ENCODE measurements around the gene PHLDB3. TPM values are rescaled to one million over a fixed set of nuclear protein-coding genes. Genes with fewer than 3 reads are reported as not detected.

Gene PHLDB3
- total RNA-seq, 1 donor from 2014 or later, result 13.4 TPM

DNA sequence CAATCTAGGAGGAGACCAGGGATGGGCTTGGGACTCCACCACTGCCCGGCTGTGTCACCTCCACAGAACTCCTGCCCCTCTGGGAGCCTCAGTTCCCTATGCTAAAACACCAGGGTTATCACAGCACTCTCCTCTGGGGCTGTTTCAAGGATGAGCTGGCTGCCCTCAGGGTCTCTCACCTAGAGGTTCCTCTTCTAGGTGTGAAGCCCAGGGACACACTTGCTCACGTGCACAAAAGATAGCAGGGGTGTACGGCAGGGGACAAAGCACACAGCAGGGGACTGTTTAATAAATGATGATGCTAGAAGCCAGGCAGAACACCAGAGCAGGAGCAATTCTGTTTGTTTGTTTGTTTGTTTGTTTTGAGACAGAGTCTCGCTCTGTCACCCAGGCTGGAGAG lies 22.4 kb downstream of the PHLDB3 start:
- H4K20me1 ChIP-seq (ENCODE audit: insufficient read depth, low read length), result no peaks in the 10 kb centered on the region
- no peak overlapping the region for H2AFZ ChIP-seq (ENCODE audit: low read depth, low read length)
- H3K27ac ChIP-seq (ENCODE audit: low read depth, low read length), result no peak overlapping the region
- FAIRE-seq (no peak), DNase-seq (ENCODE audit: low read depth) (no peak)
- Mint-ChIP-seq H3K4me3 (ENCODE audit: unreplicated experiment) (no peak overlapping the region), H3K4me1 (ENCODE audit: low read depth, unreplicated experiment) (no peaks in the 10 kb centered on the region), H3K27me3 (ENCODE audit: low read depth, unreplicated experiment) (no peaks in the 10 kb centered on the region), H3K9me3 (ENCODE audit: unreplicated experiment) (no peaks in the 10 kb centered on the region), H3K27ac (ENCODE audit: unreplicated experiment) (no peak overlapping the region), H3K36me3 (ENCODE audit: low read depth, unreplicated experiment) (peaks cover 24% of the 10 kb centered on the region)
- H3K9ac ChIP-seq (ENCODE audit: low read length), result no peak overlapping the region
- H3K4me1 ChIP-seq (ENCODE audit: insufficient read depth, low read length), result no peaks in the 10 kb centered on the region
- H3K79me2 ChIP-seq (ENCODE audit: insufficient read depth, low read length), result no peaks in the 10 kb centered on the region
- H3K27me3 ChIP-seq (ENCODE audit: insufficient read depth, low read length), result no peaks in the 10 kb centered on the region
- no peaks in the 10 kb centered on the region for H3K36me3 ChIP-seq (ENCODE audit: insufficient read depth, low read length)
- TF ChIP-seq CTCF (IDR thresholded peaks at IDR 0.05; ENCODE audit: insufficient read depth, low read depth, low read length) (no peak), EZH2 (IDR thresholded peaks at IDR 0.05; ENCODE audit: insufficient read depth, low read length) (no peak)
- H3K4me3 ChIP-seq (ENCODE audit: insufficient read depth, low read depth, low read length), result no peak overlapping the region
- no peak overlapping the region for H3K4me2 ChIP-seq (ENCODE audit: low read length)
- no peaks in the 10 kb centered on the region for H3K9me3 ChIP-seq (ENCODE audit: insufficient read depth, low read depth, low read length)

DNA sequence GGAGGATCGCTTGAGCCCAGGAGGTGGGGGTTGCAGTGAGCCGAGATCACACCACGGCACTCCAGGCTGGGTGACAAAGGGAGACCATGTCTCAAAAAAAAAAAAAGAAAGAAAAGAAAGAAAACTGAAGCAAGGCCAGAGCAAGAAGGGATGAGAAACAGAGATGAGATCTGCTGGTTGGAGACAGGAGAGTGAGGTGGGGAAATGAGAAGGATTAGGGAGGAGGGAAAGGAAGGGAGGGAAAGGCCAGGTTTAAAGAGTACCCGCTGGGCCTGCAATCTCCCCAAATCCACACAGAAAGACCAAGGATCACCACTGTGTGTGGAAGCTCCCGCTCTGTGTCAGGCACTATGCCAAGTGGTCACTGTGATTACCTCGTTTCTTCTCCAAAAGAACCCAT lies 22.8 kb downstream of the PHLDB3 start:
- no peak overlapping the region for H3K27ac Mint-ChIP-seq (ENCODE audit: unreplicated experiment)
- H3K4me1 ChIP-seq (ENCODE audit: insufficient read depth, low read length), result no peaks in the 10 kb centered on the region

More for the DNA sequence above, 22.8 kb downstream of the PHLDB3 start:
- no peaks in the 10 kb centered on the region for H3K9me3 Mint-ChIP-seq (ENCODE audit: unreplicated experiment)
- FAIRE-seq, result no peak
- Histone ChIP-seq H3K36me3 (ENCODE audit: insufficient read depth, low read length) (no peaks in the 10 kb centered on the region), H4K20me1 (ENCODE audit: insufficient read depth, low read length) (no peaks in the 10 kb centered on the region), H3K4me3 (ENCODE audit: insufficient read depth, low read depth, low read length) (no peak overlapping the region), H3K4me2 (ENCODE audit: low read length) (no peak overlapping the region), H3K27ac (ENCODE audit: low read depth, low read length) (no peak overlapping the region), H3K9me3 (ENCODE audit: insufficient read depth, low read depth, low read length) (no peaks in the 10 kb centered on the region), H3K79me2 (ENCODE audit: insufficient read depth, low read length) (no peaks in the 10 kb centered on the region), H3K9ac (ENCODE audit: low read length) (no peak overlapping the region), H2AFZ (ENCODE audit: low read depth, low read length) (no peak overlapping the region), H3K27me3 (ENCODE audit: insufficient read depth, low read length) (no peaks in the 10 kb centered on the region)
- no peak for DNase-seq (ENCODE audit: low read depth)
- H3K4me3 Mint-ChIP-seq (ENCODE audit: unreplicated experiment), result no peak overlapping the region
- H3K4me1 Mint-ChIP-seq (ENCODE audit: low read depth, unreplicated experiment), result no peaks in the 10 kb centered on the region
- peaks cover 24% of the 10 kb centered on the region for H3K36me3 Mint-ChIP-seq (ENCODE audit: low read depth, unreplicated experiment)
- H3K27me3 Mint-ChIP-seq (ENCODE audit: low read depth, unreplicated experiment), result no peaks in the 10 kb centered on the region
- TF ChIP-seq EZH2 (IDR thresholded peaks at IDR 0.05; ENCODE audit: insufficient read depth, low read length), result no peak
- no peak for TF ChIP-seq CTCF (IDR thresholded peaks at IDR 0.05; ENCODE audit: insufficient read depth, low read depth, low read length)

Data from astrocyte (in vitro differentiated cells and primary cell).